HUES6 (cell line): ENCODE measurements around the gene TGM2.

ENCODE experiments used
- H3K27ac ChIP-seq: 2 replicates; pipeline ENCODE4 v1.7.0; 2013; ENCODE audit warnings: low read depth, mild to moderate bottlenecking, low read length, inconsistent platforms
- H3K27me3 ChIP-seq: 2 replicates; pipeline ENCODE4 v1.6.1; 2013; ENCODE audit warnings: low read length; ENCODE audit not compliant: control insufficient read depth, insufficient read depth
- H3K36me3 ChIP-seq: 2 replicates; pipeline ENCODE4 v1.6.1; 2013; ENCODE audit warnings: low read length; ENCODE audit not compliant: control insufficient read depth, insufficient read depth
- H3K4me1 ChIP-seq: 2 replicates; pipeline ENCODE4 v1.6.1; 2013; ENCODE audit warnings: low read length; ENCODE audit not compliant: control insufficient read depth, insufficient read depth
- H3K4me3 ChIP-seq: 2 replicates; pipeline ENCODE4 v1.5.1; 2013; ENCODE audit warnings: low read depth, low read length
- H3K9ac ChIP-seq: one replicate; pipeline ENCODE4 v1.6.1; 2013; ENCODE audit warnings: mild to moderate bottlenecking, low read length
- H3K9me3 ChIP-seq: 2 replicates; pipeline ENCODE4 v1.6.1; 2013; ENCODE audit warnings: low read depth, low read length; ENCODE audit not compliant: control insufficient read depth, insufficient read depth

The TGM2 gene

DNA sequence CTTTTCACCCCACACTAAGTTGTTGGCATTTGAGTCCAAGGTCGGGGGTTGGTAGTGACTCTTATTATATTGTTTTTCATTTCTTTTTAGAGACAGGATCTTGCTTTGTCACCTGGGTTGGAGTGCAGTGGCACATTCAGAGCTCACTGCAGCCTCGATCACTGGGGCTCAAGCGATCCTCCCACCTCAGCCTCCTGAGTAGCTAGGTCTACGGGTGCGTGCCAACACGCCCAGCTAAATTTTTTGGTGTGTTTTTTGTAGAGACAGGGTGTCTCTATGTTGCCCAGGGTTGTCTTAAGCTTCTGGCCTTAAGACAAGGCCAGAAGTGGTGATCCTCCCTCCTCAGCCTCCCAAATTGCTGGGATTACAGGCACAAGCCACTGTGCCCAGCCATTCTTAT is 25.1 kb upstream of the TGM2 start:
- Histone ChIP-seq H3K27me3 (no peaks in the 10 kb centered on the region), H3K27ac (no peak overlapping the region), H3K9me3 (no peaks in the 10 kb centered on the region), H3K9ac (no peak overlapping the region), H3K36me3 (no peaks in the 10 kb centered on the region), H3K4me1 (peaks cover 4% of the 10 kb centered on the region; the same call in 1 of the 2 replicates), H3K4me3 (no peak overlapping the region)

DNA sequence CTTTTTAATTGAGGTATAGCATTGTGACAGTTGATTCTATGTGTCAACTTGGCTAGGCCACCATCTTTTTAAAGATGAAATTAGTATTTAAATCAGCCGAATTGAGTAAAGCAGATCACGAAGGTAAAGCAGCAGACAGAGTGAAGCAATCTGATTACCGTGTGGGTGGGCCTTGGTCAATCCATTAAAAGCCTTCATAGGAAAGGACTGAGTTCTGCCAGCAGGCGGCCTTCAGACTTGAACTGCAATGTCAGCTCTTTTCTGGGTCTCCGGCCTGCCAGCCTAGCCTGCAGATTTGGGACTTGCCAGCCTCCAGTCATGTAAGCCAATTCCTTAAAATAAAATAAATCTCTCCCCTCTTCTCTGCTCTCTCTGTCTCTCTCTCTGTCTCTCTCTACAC is 22.4 kb upstream of the TGM2 start:
- H3K4me1 ChIP-seq = peaks cover 4% of the 10 kb centered on the region; the same call in 1 of the 2 replicates
- no peaks in the 10 kb centered on the region for H3K9me3 ChIP-seq
- H3K9ac ChIP-seq = no peak overlapping the region
- no peaks in the 10 kb centered on the region for H3K36me3 ChIP-seq
- no peak overlapping the region for H3K27ac ChIP-seq
- H3K4me3 ChIP-seq = no peak overlapping the region
- no peaks in the 10 kb centered on the region for H3K27me3 ChIP-seq

DNA sequence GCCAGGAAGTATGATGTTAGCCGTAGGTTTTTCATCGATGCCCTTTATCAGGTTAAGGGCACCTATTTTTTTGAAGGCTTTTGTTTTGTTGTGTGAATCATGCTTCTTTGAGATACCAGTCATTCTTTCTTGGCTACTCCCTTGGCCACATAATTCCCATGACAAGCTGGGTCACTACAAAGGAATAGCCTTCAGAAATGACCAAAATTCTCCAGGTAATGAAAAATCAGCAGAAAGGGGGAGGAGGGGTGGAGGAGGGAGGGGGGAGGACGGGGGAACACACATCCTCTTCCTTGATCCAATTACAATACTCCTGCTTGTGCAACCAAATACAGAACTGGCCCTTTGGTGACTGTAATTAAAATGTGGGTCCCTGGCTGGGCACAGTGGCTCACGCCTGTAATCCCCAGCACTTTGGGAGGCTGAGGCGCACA is 21.7 kb upstream of the TGM2 start:
- Histone ChIP-seq H3K9me3 (no peaks in the 10 kb centered on the region), H3K27ac (no peak overlapping the region), H3K36me3 (no peaks in the 10 kb centered on the region), H3K9ac (no peak overlapping the region), H3K27me3 (no peaks in the 10 kb centered on the region), H3K4me1 (peaks cover 4% of the 10 kb centered on the region; the same call in 1 of the 2 replicates), H3K4me3 (no peak overlapping the region)

DNA sequence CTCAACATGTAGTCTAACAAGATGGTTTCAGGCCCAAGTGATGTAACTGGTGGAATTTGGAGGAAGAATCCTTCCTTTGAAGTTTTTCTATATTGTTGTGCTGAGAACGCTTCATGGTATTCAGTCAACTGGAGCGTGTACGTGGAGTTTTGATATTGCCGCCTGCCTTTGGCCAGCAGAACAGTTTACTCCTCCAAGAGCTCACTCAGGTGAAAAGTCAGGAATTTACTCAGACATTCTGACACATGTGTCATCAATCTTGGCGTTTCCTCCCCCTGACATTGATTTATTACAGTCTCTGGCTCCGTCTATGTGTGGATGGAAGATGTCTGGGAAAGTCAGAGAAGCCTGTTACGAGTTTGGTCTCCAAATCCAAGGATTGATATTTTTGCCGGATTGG is 19.0 kb upstream of the TGM2 start:
- peaks cover 4% of the 10 kb centered on the region; the same call in 1 of the 2 replicates for H3K4me1 ChIP-seq

DNA sequence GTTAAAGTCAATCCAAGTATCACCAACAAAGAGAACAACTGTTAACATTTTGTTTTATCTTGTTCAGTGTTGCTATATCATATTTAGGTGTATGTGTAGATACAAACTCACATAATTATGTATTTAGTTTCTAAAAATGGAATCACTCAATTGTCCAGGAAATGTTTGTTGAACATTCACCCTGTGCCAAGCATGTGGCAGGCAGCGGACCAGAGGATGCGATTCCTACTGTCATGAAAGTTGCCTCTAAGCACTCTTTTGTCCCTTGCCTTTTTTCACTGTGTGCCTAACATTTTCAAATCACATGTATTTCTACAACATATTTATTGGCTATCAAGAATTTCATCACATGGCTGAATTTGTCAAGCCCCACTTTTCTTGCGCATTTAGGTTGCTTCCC is 16.9 kb upstream of the TGM2 start:
- no peak overlapping the region for H3K27ac ChIP-seq

More for the DNA sequence above, 19.0 kb upstream of the TGM2 start:
- Histone ChIP-seq H3K9me3 (peaks cover 4% of the 10 kb centered on the region; the same call in 1 of the 2 replicates), H3K27ac (no peak overlapping the region), H3K36me3 (no peaks in the 10 kb centered on the region), H3K9ac (no peak overlapping the region), H3K4me3 (no peak overlapping the region), H3K27me3 (no peaks in the 10 kb centered on the region)

DNA sequence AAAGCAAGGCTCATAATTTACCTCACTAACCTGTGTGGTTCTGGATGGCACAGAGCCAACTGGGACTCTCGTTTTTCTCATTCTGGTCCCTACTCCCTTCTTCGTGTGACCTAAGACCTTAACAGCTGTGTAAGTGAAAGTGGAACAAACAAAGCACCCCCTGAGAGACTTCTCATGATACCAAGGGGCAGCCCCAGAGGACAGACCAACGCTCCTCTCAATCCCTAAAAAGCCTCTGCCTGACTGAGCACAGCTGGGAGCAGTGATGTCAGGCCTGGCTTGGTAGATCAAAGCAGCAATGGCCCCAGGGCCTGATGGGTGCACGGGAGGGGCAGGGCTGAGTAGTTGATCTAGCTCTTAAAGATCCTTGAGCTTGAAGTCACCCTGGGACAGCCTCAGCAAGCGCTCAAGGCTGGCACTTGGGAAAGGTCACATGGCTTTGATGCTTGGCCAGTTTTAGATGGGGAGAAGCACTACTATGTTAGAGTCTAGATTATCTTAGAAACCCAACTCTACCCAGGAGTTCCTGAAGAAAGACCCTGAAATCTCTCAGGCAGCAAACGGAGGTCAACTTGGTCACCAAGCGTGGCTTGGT is 16.2 kb upstream of the TGM2 start:
- Histone ChIP-seq H3K9ac (no peak overlapping the region), H3K9me3 (peaks cover 4% of the 10 kb centered on the region; the same call in 1 of the 2 replicates), H3K4me3 (no peak overlapping the region), H3K36me3 (no peaks in the 10 kb centered on the region), H3K27me3 (no peaks in the 10 kb centered on the region), H3K4me1 (no peaks in the 10 kb centered on the region), H3K27ac (no peak overlapping the region)

More for the DNA sequence above, 16.9 kb upstream of the TGM2 start:
- Histone ChIP-seq H3K9ac (no peak overlapping the region), H3K36me3 (no peaks in the 10 kb centered on the region), H3K9me3 (peaks cover 4% of the 10 kb centered on the region; the same call in 1 of the 2 replicates), H3K4me1 (no peaks in the 10 kb centered on the region), H3K27me3 (no peaks in the 10 kb centered on the region), H3K4me3 (no peak overlapping the region)

DNA sequence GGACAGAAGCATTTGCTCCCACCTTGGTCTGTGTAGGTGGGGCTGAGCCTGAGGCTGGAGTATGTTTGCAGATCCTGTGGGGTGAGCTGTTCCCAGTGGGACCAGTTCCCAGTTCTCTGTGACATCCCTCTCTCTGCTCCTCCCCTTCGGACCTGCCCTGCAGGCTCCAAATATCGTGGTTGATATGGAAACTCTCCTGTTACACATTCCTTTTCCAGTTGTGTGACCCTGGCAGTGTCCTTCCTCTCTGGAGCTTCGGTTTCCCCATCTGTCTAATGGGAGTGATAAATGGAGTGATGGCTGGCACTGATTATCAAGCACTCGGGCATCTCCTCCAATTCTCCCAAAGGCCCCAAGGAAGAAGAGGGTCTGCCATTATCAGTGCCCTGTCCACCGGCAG is 15.7 kb upstream of the TGM2 start:
- Histone ChIP-seq H3K27ac (no peak overlapping the region), H3K9ac (no peak overlapping the region), H3K4me1 (no peaks in the 10 kb centered on the region), H3K9me3 (peaks cover 4% of the 10 kb centered on the region; the same call in 1 of the 2 replicates), H3K36me3 (no peaks in the 10 kb centered on the region), H3K4me3 (no peak overlapping the region), H3K27me3 (no peaks in the 10 kb centered on the region)

DNA sequence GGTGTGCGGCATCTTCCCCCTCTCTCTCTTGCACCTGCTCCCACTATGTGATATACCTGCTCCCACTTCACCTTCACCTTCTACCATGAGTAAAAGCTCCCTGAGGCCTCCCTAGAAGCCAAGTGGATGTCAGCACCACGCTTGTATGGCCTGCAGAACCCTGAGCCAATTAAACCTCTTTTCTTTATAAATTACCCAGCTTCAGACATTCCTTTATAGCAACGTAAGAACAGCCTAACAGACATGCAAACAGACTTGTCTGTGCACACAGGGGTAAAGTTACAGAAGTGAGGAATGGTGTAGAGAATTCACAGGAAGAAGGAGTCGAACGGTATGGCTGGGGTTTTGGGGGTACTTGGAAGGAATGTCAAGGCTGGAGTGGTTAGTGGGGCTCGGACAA is 14.8 kb upstream of the TGM2 start:
- no peak overlapping the region for H3K9ac ChIP-seq
- no peaks in the 10 kb centered on the region for H3K36me3 ChIP-seq
- no peak overlapping the region for H3K4me3 ChIP-seq
- H3K27ac ChIP-seq = no peak overlapping the region
- H3K9me3 ChIP-seq = peaks cover 4% of the 10 kb centered on the region; the same call in 1 of the 2 replicates
- H3K27me3 ChIP-seq = no peaks in the 10 kb centered on the region
- no peaks in the 10 kb centered on the region for H3K4me1 ChIP-seq

DNA sequence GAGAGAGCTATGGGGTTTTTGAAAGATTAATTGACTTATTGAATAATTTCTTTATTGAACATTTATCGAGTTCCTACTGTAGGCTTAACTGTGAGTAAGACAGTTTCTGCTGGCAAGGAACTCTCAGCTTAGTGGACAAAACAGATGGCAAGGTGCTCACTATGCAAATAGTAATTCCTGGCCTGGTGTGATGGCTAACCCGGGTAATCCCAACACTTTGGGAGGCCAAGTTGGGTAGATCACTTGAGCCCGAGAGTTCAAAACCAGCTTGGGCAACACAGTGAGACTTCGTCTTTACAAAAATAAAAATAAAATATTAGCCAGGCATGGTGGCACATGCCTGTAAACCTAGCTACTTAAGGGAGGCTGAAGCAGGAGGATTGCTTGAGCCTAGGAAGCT is 13.5 kb upstream of the TGM2 start:
- no peak overlapping the region for H3K4me3 ChIP-seq
- no peak overlapping the region for H3K27ac ChIP-seq
- H3K27me3 ChIP-seq = no peaks in the 10 kb centered on the region
- no peaks in the 10 kb centered on the region for H3K4me1 ChIP-seq
- peaks cover 4% of the 10 kb centered on the region; the same call in 1 of the 2 replicates for H3K9me3 ChIP-seq
- H3K9ac ChIP-seq = no peak overlapping the region
- no peaks in the 10 kb centered on the region for H3K36me3 ChIP-seq

DNA sequence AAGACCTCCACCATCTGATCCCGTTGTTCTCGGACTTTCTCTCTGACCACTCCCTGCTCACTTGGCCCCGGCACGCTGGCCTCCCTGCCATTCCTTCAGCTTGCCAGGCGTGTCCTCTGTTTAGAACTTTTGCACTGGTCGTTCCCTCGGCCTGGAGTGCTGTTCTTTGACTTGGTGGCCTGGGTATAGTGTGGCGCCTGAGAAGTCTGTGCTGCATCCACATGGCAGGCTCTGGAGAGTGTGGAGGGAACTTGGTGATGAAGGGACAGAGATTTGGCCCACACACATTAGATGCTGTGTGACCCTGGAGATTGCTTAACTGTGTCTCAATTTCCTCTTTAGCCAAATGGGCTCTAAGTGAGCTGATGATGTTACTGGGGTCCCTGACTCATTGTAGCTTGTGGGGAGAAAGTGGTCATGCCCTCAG is 13.0 kb upstream of the TGM2 start:
- Histone ChIP-seq H3K4me3 (no peak overlapping the region), H3K9me3 (peaks cover 4% of the 10 kb centered on the region; the same call in 1 of the 2 replicates), H3K27me3 (no peaks in the 10 kb centered on the region), H3K4me1 (no peaks in the 10 kb centered on the region), H3K27ac (no peak overlapping the region), H3K36me3 (no peaks in the 10 kb centered on the region), H3K9ac (no peak overlapping the region)

DNA sequence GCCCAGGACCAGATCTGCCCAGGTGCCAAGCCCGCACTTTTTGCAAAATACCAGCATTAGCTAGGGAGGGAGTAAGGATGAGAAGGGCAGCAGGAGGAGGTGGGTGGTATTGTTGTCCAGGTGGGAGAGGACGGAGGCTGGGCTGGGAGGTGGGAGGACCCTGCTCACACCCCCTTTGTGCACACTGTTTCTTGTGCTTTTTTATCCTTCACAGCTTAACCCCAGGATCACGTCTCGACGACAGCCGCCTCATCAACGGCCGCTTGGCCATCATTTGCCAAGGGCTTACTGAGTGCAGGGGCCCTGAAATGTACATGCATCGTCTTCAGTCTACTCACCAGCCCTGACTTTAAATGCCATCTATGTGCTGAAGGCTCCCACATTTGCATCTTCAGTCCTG is 12.1 kb upstream of the TGM2 start:
- H3K9me3 ChIP-seq = peaks cover 4% of the 10 kb centered on the region; the same call in 1 of the 2 replicates
- H3K36me3 ChIP-seq = no peaks in the 10 kb centered on the region
- H3K4me1 ChIP-seq = no peaks in the 10 kb centered on the region
- H3K27me3 ChIP-seq = no peaks in the 10 kb centered on the region
- no peak overlapping the region for H3K9ac ChIP-seq
- H3K4me3 ChIP-seq = no peak overlapping the region
- no peak overlapping the region for H3K27ac ChIP-seq
